Brain pericyte (primary cell): ENCODE data around the gene DTNA.
"Not testable (repeated sequence)": the region's sequence is repeated elsewhere in the genome, so short reads cannot be mapped to it uniquely, and the experiment has no call there.

ENCODE experiments used
- DNase-seq: peaks from one replicate; pipeline ENCODE4 v3.0.0-alpha.2; 2012; ENCODE audit warnings: low read depth, low spot score

Gene DTNA

GRCh38 chr18:34723143-34723542, 13.0 kb downstream of the DTNA start:
- DNase-seq = no peak

GRCh38 chr18:34725737-34726136, 15.6 kb downstream of the DTNA start:
- DNase-seq = not testable (repeated sequence)

- DNase-seq = no peak
Measured at GRCh38 chr18:34726286-34727004, 16.3 kb downstream of the DTNA start.

- DNase-seq = no peak
Measured at GRCh38 chr18:34729264-34729663, 19.2 kb downstream of the DTNA start.

GRCh38 chr18:34729740-34730355, 19.8 kb downstream of the DTNA start:
- no peak for DNase-seq

GRCh38 chr18:34730774-34731173, 20.7 kb downstream of the DTNA start:
- DNase-seq = no peak

GRCh38 chr18:34734056-34734455, 24.0 kb downstream of the DTNA start:
- no peak for DNase-seq

- not testable (repeated sequence) for DNase-seq
Measured at GRCh38 chr18:34734526-34734925, 24.4 kb downstream of the DTNA start.

GRCh38 chr18:34738175-34738894, 28.2 kb downstream of the DTNA start:
- no peak for DNase-seq

GRCh38 chr18:34740101-34740500, 30.0 kb downstream of the DTNA start:
- DNase-seq = no peak

GRCh38 chr18:34740724-34741123, 30.6 kb downstream of the DTNA start:
- DNase-seq = no peak

GRCh38 chr18:34741401-34741800, 31.3 kb downstream of the DTNA start:
- DNase-seq = no peak

- no peak for DNase-seq
Measured at GRCh38 chr18:34742891-34743341, 32.8 kb downstream of the DTNA start.

GRCh38 chr18:34744569-34744968, 34.5 kb downstream of the DTNA start:
- no peak for DNase-seq

- no peak for DNase-seq
Measured at GRCh38 chr18:34746614-34747013, 36.5 kb downstream of the DTNA start.

GRCh38 chr18:34749721-34750120, 39.6 kb downstream of the DTNA start:
- no peak for DNase-seq

- no peak for DNase-seq
Measured at GRCh38 chr18:34752056-34752455, 42.0 kb downstream of the DTNA start.

- DNase-seq = no peak
Measured at GRCh38 chr18:34754300-34754699, 44.2 kb downstream of the DTNA start.

GRCh38 chr18:34757666-34758065, 47.6 kb downstream of the DTNA start:
- no peak for DNase-seq

GRCh38 chr18:34758378-34758948, 48.4 kb downstream of the DTNA start:
- no peak for DNase-seq

- no peak for DNase-seq
Measured at GRCh38 chr18:34760444-34760843, 50.3 kb downstream of the DTNA start.

- no peak for DNase-seq
Measured at GRCh38 chr18:34764451-34764850, 54.4 kb downstream of the DTNA start.
